Ovary (tissue), 9 donors: ENCODE data around the gene CERS5. TPM values are rescaled to one million over a fixed set of nuclear protein-coding genes. Genes with fewer than 3 reads are reported as not detected.

Source experiments
- DNase-seq, 5 donors: peaks; one replicate each; pipeline ENCODE4 v3.0.0-alpha.2; 2019 to 2020
- H3K27ac ChIP-seq, 2 donors: fragments of 200-600 bp; one replicate each; pipeline versions ENCODE4 v1.5.1 to v1.8.0; 2019 to 2022
- H3K27me3 ChIP-seq: fragments of 200-600 bp; one replicate; pipeline ENCODE4 v1.8.0; 2022
- H3K36me3 ChIP-seq: fragments of 200-600 bp; sonication (generic); one replicate; pipeline ENCODE4 v1.5.1; 2019
- H3K4me1 ChIP-seq: one replicate; pipeline ENCODE4 v1.8.1; 2013; ENCODE audit warnings: mild to moderate bottlenecking, moderate library complexity; ENCODE audit not compliant: insufficient read depth
- H3K4me3 ChIP-seq: fragments of 200-600 bp; sonication (generic); one replicate; pipeline ENCODE4 v1.5.1; 2017
- H3K9me3 ChIP-seq, 2 donors: fragments of 200-600 bp in 1 of 2; sonication (generic) in 1 of 2; one replicate each; pipeline versions ENCODE4 v1.5.1 to v1.8.1; 2013 to 2019; ENCODE audit warnings: mild to moderate bottlenecking in 1 of 2, moderate library complexity in 1 of 2
- EP300 ChIP-seq: sonication (generic); formaldehyde crosslinking; IDR thresholded peaks from one replicate; pipeline ENCODE4 v1.6.1; 2017; ENCODE audit warnings: antibody characterized with exemption
- POLR2A ChIP-seq: fragments of 450-650 bp; IDR thresholded peaks from one replicate; pipeline ENCODE4 v1.6.1; 2017; ENCODE audit warnings: antibody characterized with exemption, mild to moderate bottlenecking, moderate library complexity
- WGBS, 3 donors: extraction: QIAGEN DNeasy Blood & Tissue Kit in 1 of 3; methylation state at CpG; one replicate each; pipeline versions ENCODE4 v1.1.5 to v1.1.7; 2013 to 2017; 5-methylcytosine and 5-hydroxymethylcytosine counted together
- intact Hi-C, 4 donors: fragments of 100-400 bp; cut with DNase I; formaldehyde crosslinking; loops; one replicate each; pipeline versions ENCODE4 v1.11.0 to v1.15.1; 2022 to 2023
- polyA plus RNA-seq, 2 donors: library from polyadenylated mRNA; stranded (reverse); fragments of 200-250 nt in 1 of 2; fragments of 350-450 nt in 1 of 2; fragmentation: Illumina TruSeq in 1 of 2; extraction: RNeasy Lipid Tissue Mini Kit (QIAGEN cat#74804) in 1 of 2; gene quantifications; one replicate each; pipeline ENCODE4 v1.2.3, GENCODE V29; 2013 to 2014
- total RNA-seq, 7 donors: library from RNA; depleted of rRNA in 2 of 7; stranded (reverse); fragments of >200 nt in 2 of 7; fragmentation: NEBNext Ultra II Directional in 3 of 7; extraction: Animal tissue kit (Norgen Biotek cat#: 25700) in 3 of 7; gene quantifications; one replicate each; pipeline versions ENCODE4 v1.1.0 to v1.2.4, GENCODE V29; 2016 to 2023
- TF ChIP-seq, protein P1 (sequence below), 3 donors: fragments of 450-650 bp in 2 of 3; fragments of 200-600 bp in 1 of 3; IDR thresholded peaks; one replicate each; pipeline versions ENCODE4 v1.5.1 to v1.8.0; 2016 to 2022; ENCODE audit warnings: antibody characterized with exemption in 3 of 3, mild to moderate bottlenecking in 1 of 3
- donor health status: DM: no; HTN: no; CAD: no; lungs with moderate emphysema.
- donor health status: DM: no; HTN: no; CAD: no.
- donor health status: Bipolar disorder and iron deficiency.
- donor health status: DM: yes; HTN: yes; CAD: no.
- donor health status: DM: no; HTN: no; CAD: no.
- donor health status: DM: yes; HTN: yes; CAD: no.

CERS5 gene
- total and polyA plus RNA-seq, 9 donors: 29.1 to 76.9 (median 47.9) TPM

GRCh38 chr12:50166799-50167048 is 445 bp downstream of the CERS5 start:
- 0 to 1% (median 1%) methylated on average over 12 of the region's 12 CpGs for WGBS, 3 donors
- H3K4me3 ChIP-seq: peak overlapping the region; percentile 94
- peak in 2 of 5 donors; percentile 47 to 56 for DNase-seq
- no peaks in the 10 kb centered on the region for H3K27me3 ChIP-seq
- peak overlapping the region; percentile 23 to 91 for H3K27ac ChIP-seq
- intact Hi-C loops: loop anchor here in 3 of 4 donors (5.0 to 10.0 kb wide), 2 partner anchors 52 to 54 kb away; partner anchors contain the start of gene COX14 (in 3 of the 3)
- H3K4me1 ChIP-seq: peaks cover 6% of the 10 kb centered on the region
- no peaks in the 10 kb centered on the region for H3K9me3 ChIP-seq
- no peaks in the 10 kb centered on the region for H3K36me3 ChIP-seq
- TF ChIP-seq, protein P1, sequence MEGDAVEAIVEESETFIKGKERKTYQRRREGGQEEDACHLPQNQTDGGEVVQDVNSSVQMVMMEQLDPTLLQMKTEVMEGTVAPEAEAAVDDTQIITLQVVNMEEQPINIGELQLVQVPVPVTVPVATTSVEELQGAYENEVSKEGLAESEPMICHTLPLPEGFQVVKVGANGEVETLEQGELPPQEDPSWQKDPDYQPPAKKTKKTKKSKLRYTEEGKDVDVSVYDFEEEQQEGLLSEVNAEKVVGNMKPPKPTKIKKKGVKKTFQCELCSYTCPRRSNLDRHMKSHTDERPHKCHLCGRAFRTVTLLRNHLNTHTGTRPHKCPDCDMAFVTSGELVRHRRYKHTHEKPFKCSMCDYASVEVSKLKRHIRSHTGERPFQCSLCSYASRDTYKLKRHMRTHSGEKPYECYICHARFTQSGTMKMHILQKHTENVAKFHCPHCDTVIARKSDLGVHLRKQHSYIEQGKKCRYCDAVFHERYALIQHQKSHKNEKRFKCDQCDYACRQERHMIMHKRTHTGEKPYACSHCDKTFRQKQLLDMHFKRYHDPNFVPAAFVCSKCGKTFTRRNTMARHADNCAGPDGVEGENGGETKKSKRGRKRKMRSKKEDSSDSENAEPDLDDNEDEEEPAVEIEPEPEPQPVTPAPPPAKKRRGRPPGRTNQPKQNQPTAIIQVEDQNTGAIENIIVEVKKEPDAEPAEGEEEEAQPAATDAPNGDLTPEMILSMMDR (IDR thresholded peaks at IDR 0.05): no peak
- TF ChIP-seq POLR2A (no peak), EP300 (no peak)

DNA sequence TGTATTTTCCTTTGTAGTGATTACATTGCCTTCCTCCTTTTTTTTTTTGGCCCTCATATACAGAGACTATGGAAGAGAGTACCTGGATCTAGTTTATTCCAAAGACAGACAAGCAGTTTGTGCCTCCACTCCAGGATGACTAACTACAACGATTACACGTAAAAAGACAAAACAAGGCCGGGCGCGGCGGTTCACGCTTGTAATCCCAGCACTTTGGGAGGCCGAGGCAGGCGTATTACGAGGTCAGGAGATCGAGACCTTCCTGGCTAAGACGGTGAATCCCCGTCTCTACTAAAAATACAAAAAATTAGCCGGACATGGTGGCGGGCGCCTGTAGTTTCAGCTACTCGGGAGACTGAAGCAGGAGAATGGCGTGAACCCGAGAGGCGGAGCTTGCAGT is 2.2 kb downstream of the CERS5 start:
- 92 to 93% (median 92%) methylated on average over 18 to 20 of the region's 20 CpGs for WGBS, 3 donors
- TF ChIP-seq EP300: no peak
- intact Hi-C loops: loop anchor here in 3 of 4 donors (5.0 to 10.0 kb wide), 2 partner anchors 50 to 53 kb away; partner anchors contain the start of gene COX14 (in 3 of the 3)
- no peaks in the 10 kb centered on the region for H3K36me3 ChIP-seq
- no peak overlapping the region for H3K4me3 ChIP-seq
- no peaks in the 10 kb centered on the region for H3K27me3 ChIP-seq
- H3K9me3 ChIP-seq: no peaks in the 10 kb centered on the region
- no peak for DNase-seq
- H3K27ac ChIP-seq: no peak overlapping the region
- peaks cover 8% of the 10 kb centered on the region for H3K4me1 ChIP-seq

DNA sequence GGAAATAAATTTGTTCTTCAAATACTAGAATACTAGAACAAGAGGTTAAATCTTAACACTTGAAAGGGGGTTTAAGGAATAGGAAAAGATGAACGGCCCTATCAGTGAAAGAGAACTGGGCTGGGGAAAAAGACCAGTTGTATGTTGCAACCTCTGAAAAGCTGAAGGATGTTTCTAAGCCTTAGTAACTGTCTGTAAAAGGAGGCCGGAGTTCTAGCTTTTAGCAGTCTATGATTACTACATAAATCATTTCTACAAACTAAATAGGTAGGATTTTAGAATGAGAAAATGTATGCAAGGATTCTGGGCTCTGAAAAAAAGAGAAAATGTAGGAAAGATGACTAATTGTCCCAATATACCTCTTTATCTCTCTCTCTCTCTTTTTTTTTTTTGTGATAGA is 4.9 kb downstream of the CERS5 start:
- TF ChIP-seq EP300: no peak
- TF ChIP-seq, protein P1 (IDR thresholded peaks at IDR 0.05): no peak
- no peaks in the 10 kb centered on the region for H3K36me3 ChIP-seq
- 70 to 77% (median 72%) methylated on average over 2 of the region's 2 CpGs for WGBS, 3 donors
- peaks cover 10% of the 10 kb centered on the region for H3K4me1 ChIP-seq
- no peak overlapping the region for H3K4me3 ChIP-seq
- intact Hi-C loops: loop anchor here in 2 of 4 donors (10.0 kb wide), 1 partner anchor 47 kb away; the partner anchor contains the start of gene COX14 (in 2 of the 2)
- no peak overlapping the region for H3K27ac ChIP-seq
- H3K9me3 ChIP-seq: no peaks in the 10 kb centered on the region
- no peak for DNase-seq
- no peaks in the 10 kb centered on the region for H3K27me3 ChIP-seq

DNA sequence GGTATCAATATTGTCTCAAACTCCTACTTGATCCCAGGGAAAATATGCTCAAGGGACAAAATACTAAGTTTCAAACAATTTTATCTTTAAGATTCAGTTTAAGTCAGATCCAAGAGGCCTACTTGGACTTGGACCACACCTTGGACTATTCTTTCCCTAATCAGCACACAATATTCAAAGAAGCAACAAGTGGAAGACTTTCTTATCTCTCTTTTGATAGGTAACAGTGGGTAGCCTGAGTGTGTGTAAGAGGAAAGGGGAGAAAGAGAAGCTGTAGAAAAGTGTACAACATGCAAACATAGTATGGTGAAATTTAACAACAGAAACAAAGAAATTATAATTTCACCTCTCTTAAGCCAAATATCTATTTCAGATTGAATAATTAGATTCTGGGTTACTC is 6.5 kb downstream of the CERS5 start:
- intact Hi-C loops: loop anchor here in 2 of 4 donors (10.0 kb wide), 1 partner anchor 46 kb away; the partner anchor contains the start of gene COX14 (in 2 of the 2)
- H3K36me3 ChIP-seq: no peaks in the 10 kb centered on the region

DNA sequence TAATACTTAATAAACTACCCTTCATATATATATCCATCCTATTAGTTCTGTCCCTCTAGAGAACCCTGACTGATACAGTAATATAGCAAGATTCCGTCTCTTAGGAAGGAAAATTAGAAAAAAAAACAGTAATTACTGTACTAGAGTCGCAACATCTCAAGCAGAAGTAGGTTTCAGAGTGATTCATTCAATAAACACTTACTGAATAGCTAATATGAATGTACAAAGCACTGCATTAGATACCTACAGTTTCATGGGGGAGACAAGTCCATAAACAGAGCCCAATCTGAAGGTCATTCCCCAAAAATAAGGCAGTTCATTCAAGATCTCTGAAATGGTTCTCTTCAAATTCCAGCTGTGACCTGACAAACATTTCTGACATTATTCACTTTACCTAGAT is 9.9 kb downstream of the CERS5 start:
- H3K4me1 ChIP-seq: peaks cover 6% of the 10 kb centered on the region
- DNase-seq: no peak
- H3K36me3 ChIP-seq: no peaks in the 10 kb centered on the region
- 65 to 76% (median 67%) methylated on average over 2 of the region's 2 CpGs for WGBS, 3 donors
- H3K27ac ChIP-seq: no peak overlapping the region
- TF ChIP-seq POLR2A (no peak), EP300 (no peak)
- TF ChIP-seq, protein P1 (IDR thresholded peaks at IDR 0.05): no peak
- H3K4me3 ChIP-seq: no peak overlapping the region
- no peaks in the 10 kb centered on the region for H3K27me3 ChIP-seq
- H3K9me3 ChIP-seq: no peaks in the 10 kb centered on the region
- intact Hi-C loops: no loop called here

More for the DNA sequence above, 6.5 kb downstream of the CERS5 start:
- H3K4me3 ChIP-seq: no peak overlapping the region
- H3K4me1 ChIP-seq: peaks cover 7% of the 10 kb centered on the region
- no peaks in the 10 kb centered on the region for H3K9me3 ChIP-seq
- TF ChIP-seq, protein P1 (IDR thresholded peaks at IDR 0.05): no peak
- TF ChIP-seq POLR2A (no peak), EP300 (no peak)
- H3K27ac ChIP-seq: no peak overlapping the region
- no peaks in the 10 kb centered on the region for H3K27me3 ChIP-seq
- DNase-seq: no peak
